ENCODE measurements around the gene ZNF598.
"Not testable (repeated sequence)": the region's sequence is repeated elsewhere in the genome, so short reads cannot be mapped to it uniquely, and the experiment has no call there.

Gene ZNF598

GRCh38 chr16:1962161-1963153 lies 47.2 kb downstream of the ZNF598 start:
- not testable (repeated sequence) for H3K9ac ChIP-seq (ENCODE audit: low read length); H3K27ac ChIP-seq (ENCODE audit: low read depth, low read length); H3K27me3 ChIP-seq (ENCODE audit: control insufficient read depth in 1 of 2, insufficient read depth in 2 of 2, low read length in 2 of 2); H3K9me3 ChIP-seq (ENCODE audit: low read length); H3K4me3 ChIP-seq (ENCODE audit: low read depth in 1 of 2, low read length in 2 of 2)
- peaks cover 36% of the 10 kb centered on the region for H3K36me3 ChIP-seq (ENCODE audit: insufficient read depth, low read length)
- peaks cover 31% of the 10 kb centered on the region for H3K4me1 ChIP-seq (ENCODE audit: insufficient read depth, low read length)

- no peaks in the 10 kb centered on the region for H3K9me3 ChIP-seq (ENCODE audit: low read length)
- H3K4me1 ChIP-seq (ENCODE audit: insufficient read depth, low read length), result peaks cover 31% of the 10 kb centered on the region
- peaks cover 36% of the 10 kb centered on the region for H3K36me3 ChIP-seq (ENCODE audit: insufficient read depth, low read length)
- no peak overlapping the region for H3K27ac ChIP-seq (ENCODE audit: low read depth, low read length)
- H3K9ac ChIP-seq (ENCODE audit: low read length), result no peak overlapping the region
- H3K4me3 ChIP-seq (ENCODE audit: low read depth in 1 of 2, low read length in 2 of 2), result no peak overlapping the region
- no peaks in the 10 kb centered on the region for H3K27me3 ChIP-seq (ENCODE audit: control insufficient read depth in 1 of 2, insufficient read depth in 2 of 2, low read length in 2 of 2)
Observed at GRCh38 chr16:1961651-1962067, 48.0 kb downstream of the ZNF598 start.

GRCh38 chr16:1960665-1961630 lies 48.7 kb downstream of the ZNF598 start:
- no peaks in the 10 kb centered on the region for H3K27me3 ChIP-seq (ENCODE audit: control insufficient read depth in 1 of 2, insufficient read depth in 2 of 2, low read length in 2 of 2)
- H3K4me3 ChIP-seq (ENCODE audit: low read depth in 1 of 2, low read length in 2 of 2), result peak overlapping the region in 1 of 2 donors; percentile 70
- peaks cover 30% of the 10 kb centered on the region for H3K4me1 ChIP-seq (ENCODE audit: insufficient read depth, low read length)
- H3K9ac ChIP-seq (ENCODE audit: low read length), result peak overlapping the region; percentile 53
- peak overlapping the region; percentile 47 for H3K27ac ChIP-seq (ENCODE audit: low read depth, low read length)
- H3K9me3 ChIP-seq (ENCODE audit: low read length), result no peaks in the 10 kb centered on the region
- H3K36me3 ChIP-seq (ENCODE audit: insufficient read depth, low read length), result peaks cover 36% of the 10 kb centered on the region

GRCh38 chr16:1959269-1960039 lies 50.2 kb downstream of the ZNF598 start, which contains the start of gene NDUFB10:
Gene NDUFB10 (plus strand): TSS chr16:1959538. CDS start chr16:1959625, 87 bp downstream.
- Histone ChIP-seq H3K9me3 (ENCODE audit: low read length) (no peaks in the 10 kb centered on the region), H3K27me3 (ENCODE audit: control insufficient read depth in 1 of 2, insufficient read depth in 2 of 2, low read length in 2 of 2) (no peaks in the 10 kb centered on the region), H3K4me3 (ENCODE audit: low read depth in 1 of 2, low read length in 2 of 2) (peak within 1 kb of the TSS; percentile 70 to 79), H3K36me3 (ENCODE audit: insufficient read depth, low read length) (peaks cover 32% of the 10 kb centered on the region), H3K4me1 (ENCODE audit: insufficient read depth, low read length) (peaks cover 24% of the 10 kb centered on the region), H3K9ac (ENCODE audit: low read length) (peak within 1 kb of the TSS; percentile 53), H3K27ac (ENCODE audit: low read depth, low read length) (peak within 1 kb of the TSS; percentile 86)

- H3K27me3 ChIP-seq (ENCODE audit: control insufficient read depth in 1 of 2, insufficient read depth in 2 of 2, low read length in 2 of 2), result no peaks in the 10 kb centered on the region
- no peaks in the 10 kb centered on the region for H3K9me3 ChIP-seq (ENCODE audit: low read length)
- H3K27ac ChIP-seq (ENCODE audit: low read depth, low read length), result peak overlapping the region; percentile 86
- no peak overlapping the region for H3K9ac ChIP-seq (ENCODE audit: low read length)
- peak overlapping the region; percentile 70 to 79 for H3K4me3 ChIP-seq (ENCODE audit: low read depth in 1 of 2, low read length in 2 of 2)
- peaks cover 21% of the 10 kb centered on the region for H3K4me1 ChIP-seq (ENCODE audit: insufficient read depth, low read length)
- peaks cover 31% of the 10 kb centered on the region for H3K36me3 ChIP-seq (ENCODE audit: insufficient read depth, low read length)
Observed at GRCh38 chr16:1958715-1959268, 50.8 kb downstream of the ZNF598 start.

GRCh38 chr16:1958143-1958491 lies 51.5 kb downstream of the ZNF598 start:
- H3K9ac ChIP-seq (ENCODE audit: low read length); H3K9me3 ChIP-seq (ENCODE audit: low read length); H3K27ac ChIP-seq (ENCODE audit: low read depth, low read length); H3K27me3 ChIP-seq (ENCODE audit: control insufficient read depth in 1 of 2, insufficient read depth in 2 of 2, low read length in 2 of 2); H3K4me3 ChIP-seq (ENCODE audit: low read depth in 1 of 2, low read length in 2 of 2): not testable (repeated sequence)
- Histone ChIP-seq H3K36me3 (ENCODE audit: insufficient read depth, low read length) (peaks cover 24% of the 10 kb centered on the region), H3K4me1 (ENCODE audit: insufficient read depth, low read length) (peaks cover 15% of the 10 kb centered on the region)

- H3K36me3 ChIP-seq (ENCODE audit: insufficient read depth, low read length), result peaks cover 19% of the 10 kb centered on the region
- H3K9ac ChIP-seq (ENCODE audit: low read length); H3K27me3 ChIP-seq (ENCODE audit: control insufficient read depth in 1 of 2, insufficient read depth in 2 of 2, low read length in 2 of 2); H3K4me3 ChIP-seq (ENCODE audit: low read depth in 1 of 2, low read length in 2 of 2); H3K27ac ChIP-seq (ENCODE audit: low read depth, low read length); H3K9me3 ChIP-seq (ENCODE audit: low read length): not testable (repeated sequence)
- H3K4me1 ChIP-seq (ENCODE audit: insufficient read depth, low read length), result peaks cover 15% of the 10 kb centered on the region
Observed at GRCh38 chr16:1957434-1958142, 52.0 kb downstream of the ZNF598 start.

GRCh38 chr16:1953734-1954133 lies 55.9 kb downstream of the ZNF598 start:
- Histone ChIP-seq H3K27me3 (ENCODE audit: control insufficient read depth in 1 of 2, insufficient read depth in 2 of 2, low read length in 2 of 2) (no peaks in the 10 kb centered on the region), H3K27ac (ENCODE audit: low read depth, low read length) (no peak overlapping the region), H3K9ac (ENCODE audit: low read length) (no peak overlapping the region), H3K9me3 (ENCODE audit: low read length) (no peaks in the 10 kb centered on the region), H3K36me3 (ENCODE audit: insufficient read depth, low read length) (no peaks in the 10 kb centered on the region), H3K4me3 (ENCODE audit: low read depth in 1 of 2, low read length in 2 of 2) (no peak overlapping the region), H3K4me1 (ENCODE audit: insufficient read depth, low read length) (peaks cover 1% of the 10 kb centered on the region)

- Histone ChIP-seq H3K27me3 (ENCODE audit: control insufficient read depth in 1 of 2, insufficient read depth in 2 of 2, low read length in 2 of 2) (no peaks in the 10 kb centered on the region), H3K9me3 (ENCODE audit: low read length) (no peaks in the 10 kb centered on the region), H3K4me3 (ENCODE audit: low read depth in 1 of 2, low read length in 2 of 2) (no peak overlapping the region), H3K9ac (ENCODE audit: low read length) (no peak overlapping the region), H3K36me3 (ENCODE audit: insufficient read depth, low read length) (no peaks in the 10 kb centered on the region), H3K27ac (ENCODE audit: low read depth, low read length) (no peak overlapping the region), H3K4me1 (ENCODE audit: insufficient read depth, low read length) (no peaks in the 10 kb centered on the region)
Observed at GRCh38 chr16:1950559-1950958, 59.1 kb downstream of the ZNF598 start.

GRCh38 chr16:1950047-1950446 lies 59.6 kb downstream of the ZNF598 start:
- Histone ChIP-seq H3K36me3 (ENCODE audit: insufficient read depth, low read length) (no peaks in the 10 kb centered on the region), H3K9ac (ENCODE audit: low read length) (no peak overlapping the region), H3K4me3 (ENCODE audit: low read depth in 1 of 2, low read length in 2 of 2) (no peak overlapping the region), H3K27ac (ENCODE audit: low read depth, low read length) (no peak overlapping the region), H3K4me1 (ENCODE audit: insufficient read depth, low read length) (no peaks in the 10 kb centered on the region), H3K9me3 (ENCODE audit: low read length) (no peaks in the 10 kb centered on the region), H3K27me3 (ENCODE audit: control insufficient read depth in 1 of 2, insufficient read depth in 2 of 2, low read length in 2 of 2) (no peaks in the 10 kb centered on the region)
